C4-2B (cell line): ENCODE data around the gene NEGR1.

ENCODE experiments used
- H3K27ac ChIP-seq: fragments of 450-650 bp; 2 replicates; pipeline ENCODE4 v1.5.1; 2017
- CTCF ChIP-seq: fragments of 450-650 bp; conservative IDR thresholded peaks from 2 replicates; pipeline ENCODE4 v1.5.1; 2017; ENCODE audit warnings: mild to moderate bottlenecking
- ZFX ChIP-seq: fragments of 450-650 bp; IDR thresholded peaks from 2 replicates; pipeline ENCODE4 v1.6.1; 2017

The NEGR1 gene

GRCh38 chr1:71719330-71719729 lies 563.0 kb downstream of the NEGR1 start:
- no peak for TF ChIP-seq CTCF
- no peak for TF ChIP-seq ZFX
- no peak overlapping the region for H3K27ac ChIP-seq

GRCh38 chr1:71717186-71717585 lies 565.2 kb downstream of the NEGR1 start:
- no peak overlapping the region for H3K27ac ChIP-seq
- TF ChIP-seq CTCF (no peak), ZFX (no peak)

- TF ChIP-seq CTCF (no peak), ZFX (no peak)
- no peak overlapping the region for H3K27ac ChIP-seq
These were observed 570.9 kb downstream of the NEGR1 start for GRCh38 chr1:71711456-71711855.

- TF ChIP-seq CTCF (no peak), ZFX (no peak)
- H3K27ac ChIP-seq = no peak overlapping the region
These were observed 576.2 kb downstream of the NEGR1 start for GRCh38 chr1:71706029-71706671.

GRCh38 chr1:71698186-71698585 lies 584.2 kb downstream of the NEGR1 start:
- no peak for TF ChIP-seq ZFX
- no peak for TF ChIP-seq CTCF

GRCh38 chr1:71695821-71696220 lies 586.5 kb downstream of the NEGR1 start:
- no peak for TF ChIP-seq CTCF
- no peak for TF ChIP-seq ZFX
- H3K27ac ChIP-seq = no peak overlapping the region

More at GRCh38 chr1:71698186-71698585, 584.2 kb downstream of the NEGR1 start:
- H3K27ac ChIP-seq = no peak overlapping the region

- TF ChIP-seq CTCF (no peak), ZFX (no peak)
- H3K27ac ChIP-seq = no peak overlapping the region
These were observed 587.3 kb downstream of the NEGR1 start for GRCh38 chr1:71695084-71695483.
